Thyroid gland (tissue), 4 donors: ENCODE results near the gene C2CD2.

Source experiments
- CTCF ChIP-seq, 6 experiments: fragments of 200-600 bp in 3 of 6; fragments of 450-650 bp in 3 of 6; sonication (generic) in 3 of 6; IDR thresholded peaks; one replicate each; pipeline ENCODE4 v1.5.1; 2016 to 2019; ENCODE audit warnings: antibody characterized with exemption in 6 of 6, mild to moderate bottlenecking in 2 of 6, inconsistent platforms in 1 of 6, moderate library complexity in 1 of 6
- POLR2A ChIP-seq, 2 donors: fragments of 450-650 bp; IDR thresholded peaks; one replicate each; pipeline ENCODE4 v1.6.1; 2017; ENCODE audit warnings: antibody characterized with exemption in 2 of 2, mild to moderate bottlenecking in 2 of 2, moderate library complexity in 1 of 2

- TF ChIP-seq CTCF (IDR thresholded peaks at IDR 0.05) (no peak), POLR2A (IDR thresholded peaks at IDR 0.05) (no peak)
These were observed 22.8 kb upstream of the C2CD2 start for GRCh38 chr21:41976611-41977010.
